ENCODE measurements around the gene UBA3.

DNA sequence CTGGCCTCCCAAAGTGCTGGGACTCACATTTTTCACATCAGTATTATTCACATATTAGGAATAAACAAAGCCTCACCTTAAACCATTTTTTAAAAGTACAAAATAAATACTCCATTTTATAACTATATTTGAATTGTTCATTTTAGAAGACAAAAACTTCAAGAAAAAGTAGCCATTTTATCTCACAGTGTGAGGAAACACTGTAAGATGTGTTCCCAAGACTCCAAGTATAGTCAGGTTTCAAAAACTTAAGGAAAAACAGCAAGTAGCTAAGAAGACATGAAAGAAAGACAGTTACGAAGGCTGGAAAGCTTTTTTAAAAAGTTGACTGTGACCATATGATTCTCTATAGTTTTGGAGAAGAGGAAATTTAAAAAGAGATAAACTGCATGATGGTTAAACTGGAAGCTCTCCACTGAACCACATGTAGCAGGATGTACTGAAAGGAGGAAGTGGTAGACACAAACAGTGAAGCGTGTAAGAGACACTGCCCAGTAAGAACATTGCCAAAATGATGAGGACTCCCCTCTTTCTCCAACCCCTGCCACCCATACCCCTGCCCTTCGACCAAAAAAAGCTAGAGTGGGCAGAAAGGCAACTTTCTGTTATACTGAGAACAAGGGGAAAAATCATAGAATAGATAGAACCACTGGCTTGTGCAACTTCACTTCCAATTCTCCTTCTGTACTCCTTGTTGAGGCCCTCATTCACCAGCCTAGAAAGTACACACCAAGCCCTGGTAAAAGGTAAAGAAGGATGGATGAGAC lies 21.8 kb downstream of the UBA3 start:
- TF ChIP-seq, protein P1, sequence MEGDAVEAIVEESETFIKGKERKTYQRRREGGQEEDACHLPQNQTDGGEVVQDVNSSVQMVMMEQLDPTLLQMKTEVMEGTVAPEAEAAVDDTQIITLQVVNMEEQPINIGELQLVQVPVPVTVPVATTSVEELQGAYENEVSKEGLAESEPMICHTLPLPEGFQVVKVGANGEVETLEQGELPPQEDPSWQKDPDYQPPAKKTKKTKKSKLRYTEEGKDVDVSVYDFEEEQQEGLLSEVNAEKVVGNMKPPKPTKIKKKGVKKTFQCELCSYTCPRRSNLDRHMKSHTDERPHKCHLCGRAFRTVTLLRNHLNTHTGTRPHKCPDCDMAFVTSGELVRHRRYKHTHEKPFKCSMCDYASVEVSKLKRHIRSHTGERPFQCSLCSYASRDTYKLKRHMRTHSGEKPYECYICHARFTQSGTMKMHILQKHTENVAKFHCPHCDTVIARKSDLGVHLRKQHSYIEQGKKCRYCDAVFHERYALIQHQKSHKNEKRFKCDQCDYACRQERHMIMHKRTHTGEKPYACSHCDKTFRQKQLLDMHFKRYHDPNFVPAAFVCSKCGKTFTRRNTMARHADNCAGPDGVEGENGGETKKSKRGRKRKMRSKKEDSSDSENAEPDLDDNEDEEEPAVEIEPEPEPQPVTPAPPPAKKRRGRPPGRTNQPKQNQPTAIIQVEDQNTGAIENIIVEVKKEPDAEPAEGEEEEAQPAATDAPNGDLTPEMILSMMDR (IDR thresholded peaks at IDR 0.05; ENCODE audit: poor library complexity), result no peak
- TF ChIP-seq EZH2 (IDR thresholded peaks at IDR 0.05; ENCODE audit: borderline replicate concordance) (no peak), EZH2phosphoT487 (IDR thresholded peaks at IDR 0.05; ENCODE audit: low read depth, severe bottlenecking, unreplicated experiment) (no peak)

Measured in hepatocyte (in vitro differentiated cells).